ENCODE results near the gene KRT71.

DNA sequence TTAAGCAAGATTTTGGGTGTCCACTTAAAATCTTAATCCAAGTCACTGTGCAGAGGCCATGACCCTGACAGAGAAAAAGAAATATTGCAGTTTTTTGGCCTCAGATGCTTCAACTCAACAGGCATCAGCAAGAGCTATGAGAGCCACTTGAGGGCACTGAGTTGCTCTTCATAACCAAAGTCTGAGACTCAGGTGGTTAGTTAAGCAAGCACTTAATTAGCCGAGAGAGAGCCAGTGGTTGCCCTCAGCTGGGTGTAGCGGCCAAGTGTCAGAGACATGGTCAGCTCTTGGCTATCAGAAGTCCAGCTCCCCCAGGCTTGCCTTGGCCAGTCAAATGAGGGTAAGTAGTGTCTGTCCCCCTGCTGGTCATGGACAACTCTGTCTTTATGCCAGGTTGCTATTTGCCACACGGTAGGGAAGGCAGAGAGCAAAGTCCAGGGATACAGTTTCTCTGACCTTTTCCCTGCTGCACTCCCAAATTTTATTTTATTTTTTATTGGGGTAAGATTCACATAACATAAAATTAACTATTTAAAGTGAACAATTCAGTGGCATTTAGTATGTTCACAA, 9.0 kb upstream of the KRT71 start:
- TF ChIP-seq FOXM1 (IDR thresholded peaks at IDR 0.05; ENCODE audit: borderline replicate concordance) (no peak), ARNT (IDR thresholded peaks at IDR 0.05) (no peak), CTBP1 (IDR thresholded peaks at IDR 0.05; ENCODE audit: borderline replicate concordance) (no peak), ELF4 (IDR thresholded peaks at IDR 0.05) (no peak)
- TF ChIP-seq, protein P1, sequence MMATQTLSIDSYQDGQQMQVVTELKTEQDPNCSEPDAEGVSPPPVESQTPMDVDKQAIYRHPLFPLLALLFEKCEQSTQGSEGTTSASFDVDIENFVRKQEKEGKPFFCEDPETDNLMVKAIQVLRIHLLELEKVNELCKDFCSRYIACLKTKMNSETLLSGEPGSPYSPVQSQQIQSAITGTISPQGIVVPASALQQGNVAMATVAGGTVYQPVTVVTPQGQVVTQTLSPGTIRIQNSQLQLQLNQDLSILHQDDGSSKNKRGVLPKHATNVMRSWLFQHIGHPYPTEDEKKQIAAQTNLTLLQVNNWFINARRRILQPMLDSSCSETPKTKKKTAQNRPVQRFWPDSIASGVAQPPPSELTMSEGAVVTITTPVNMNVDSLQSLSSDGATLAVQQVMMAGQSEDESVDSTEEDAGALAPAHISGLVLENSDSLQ (IDR thresholded peaks at IDR 0.05): no peak

Data from HEK293T (cell line).